Liver (tissue), 9 donors: ENCODE results near the gene GPR12. TPM values are rescaled to one million over a fixed set of nuclear protein-coding genes. Genes with fewer than 3 reads are reported as not detected.
"Not testable (repeated sequence)": the region's sequence is repeated elsewhere in the genome, so short reads cannot be mapped to it uniquely, and the experiment has no call there.

Experiments
- DNase-seq: peaks from one replicate; pipeline ENCODE4 v3.0.0-alpha.2; 2017; ENCODE audit warnings: low spot score
- H3K27ac ChIP-seq, 2 donors: one replicate each; pipeline ENCODE4 v1.7.0; 2013; ENCODE audit warnings: inconsistent platforms in 2 of 2, low read length in 2 of 2, control low read depth in 1 of 2, low read depth in 1 of 2, mild to moderate bottlenecking in 1 of 2
- H3K27me3 ChIP-seq, 4 donors: one replicate each; pipeline versions ENCODE4 v1.6.1 to v1.7.0; 2013; ENCODE audit warnings: low read length in 3 of 4, inconsistent platforms in 1 of 4, mild to moderate bottlenecking in 1 of 4, moderate library complexity in 1 of 4; ENCODE audit not compliant: control insufficient read depth in 4 of 4, insufficient read depth in 4 of 4
- H3K36me3 ChIP-seq, 4 donors: one replicate each; pipeline versions ENCODE4 v1.6.1 to v1.7.0; 2013; ENCODE audit warnings: low read length in 3 of 4, mild to moderate bottlenecking in 3 of 4, low read depth in 1 of 4, moderate library complexity in 1 of 4; ENCODE audit not compliant: control insufficient read depth in 4 of 4, insufficient read depth in 3 of 4
- H3K4me1 ChIP-seq, 4 donors: one replicate each; pipeline versions ENCODE4 v1.6.1 to v1.7.0; 2013; ENCODE audit warnings: low read length in 3 of 4, mild to moderate bottlenecking in 3 of 4, moderate library complexity in 1 of 4; ENCODE audit not compliant: control insufficient read depth in 4 of 4, insufficient read depth in 4 of 4
- H3K4me3 ChIP-seq, 3 donors: one replicate each; pipeline versions ENCODE4 v1.6.1 to v1.7.0; 2013; ENCODE audit warnings: low read length in 3 of 3, control low read depth in 1 of 3, low read depth in 1 of 3, mild to moderate bottlenecking in 1 of 3
- H3K9ac ChIP-seq, 2 donors: one replicate each; pipeline ENCODE4 v1.7.0; 2013; ENCODE audit warnings: low read length in 2 of 2, mild to moderate bottlenecking in 2 of 2, moderate library complexity in 2 of 2, control low read depth in 1 of 2, low read depth in 1 of 2
- H3K9me3 ChIP-seq, 4 donors: one replicate each; pipeline versions ENCODE4 v1.6.1 to v1.7.0; 2013; ENCODE audit warnings: low read length in 3 of 4; ENCODE audit not compliant: control insufficient read depth in 4 of 4
- EGR1 ChIP-seq, 2 donors: IDR thresholded peaks; 2 replicates each; pipeline ENCODE4 v1.6.1; 2016 to 2018; ENCODE audit warnings: antibody characterized with exemption in 2 of 2, low read depth in 2 of 2
- FOXA1 ChIP-seq: IDR thresholded peaks from 2 replicates; pipeline ENCODE4 v1.6.1; 2016; ENCODE audit warnings: antibody characterized with exemption
- HNF4A ChIP-seq, 2 donors: conservative IDR thresholded peaks; 2 replicates each; pipeline ENCODE4 v1.6.1; 2016; ENCODE audit warnings: antibody characterized with exemption in 2 of 2, mild to moderate bottlenecking in 2 of 2
- HNF4G ChIP-seq: IDR thresholded peaks from 2 replicates; pipeline ENCODE4 v1.6.1; 2016; ENCODE audit warnings: antibody characterized with exemption
- JUND ChIP-seq, 2 donors: IDR thresholded peaks; 2 replicates each; pipeline ENCODE4 v1.6.1; 2016; ENCODE audit warnings: antibody characterized with exemption in 2 of 2
- SP1 ChIP-seq: IDR thresholded peaks from 2 replicates; pipeline ENCODE4 v1.6.1; 2018; ENCODE audit warnings: antibody characterized with exemption, mild to moderate bottlenecking
- TAF1 ChIP-seq: conservative IDR thresholded peaks from 2 replicates; pipeline ENCODE4 v1.6.1; 2016; ENCODE audit warnings: antibody characterized with exemption, mild to moderate bottlenecking
- ZBTB33 ChIP-seq: IDR thresholded peaks from 2 replicates; pipeline ENCODE4 v1.6.1; 2016; ENCODE audit warnings: antibody characterized with exemption
- WGBS: extraction: QIAGEN DNeasy Blood & Tissue Kit; methylation state at CpG from one replicate; pipeline ENCODE4 v1.1.7; 2013; 5-methylcytosine and 5-hydroxymethylcytosine counted together
- polyA plus RNA-seq, 2 donors: library from polyadenylated mRNA; stranded (reverse) in 1 of 2; unstranded in 1 of 2; fragments of 200-250 nt in 1 of 2; fragments of >200 nt in 1 of 2; fragmentation: Nextera tagmentation in 1 of 2; extraction: Ambion mirVana in 1 of 2; gene quantifications; one replicate each; pipeline versions ENCODE4 v1.2.1 to v1.2.3, GENCODE V29; 2013 to 2015
- total RNA-seq, 2 donors: library from RNA; depleted of rRNA; stranded (reverse); fragments of >200 nt; gene quantifications; one replicate each; pipeline ENCODE4 v1.2.3, GENCODE V29; 2014
- TF ChIP-seq, protein P1 (sequence below): fragments of 150-350 bp; IDR thresholded peaks from 2 replicates; pipeline ENCODE4 v1.5.1; 2017; ENCODE audit warnings: improper control_type of control experiment, low read depth, low read length; ENCODE audit not compliant: missing input control
- TF ChIP-seq, protein P2 (sequence below): IDR thresholded peaks from 2 replicates; pipeline ENCODE4 v1.6.1; 2016; ENCODE audit warnings: antibody characterized with exemption, mild to moderate bottlenecking
- TF ChIP-seq, protein P3 (sequence below): IDR thresholded peaks from 2 replicates; pipeline ENCODE4 v1.6.1; 2016; ENCODE audit warnings: antibody characterized with exemption
- TF ChIP-seq, protein P4 (sequence below): IDR thresholded peaks from 2 replicates; pipeline ENCODE4 v1.6.1; 2016; ENCODE audit warnings: antibody characterized with exemption
- donor health status: healthy.
- donor health status: healthy.
- donor health status: healthy.
- donor health status: healthy.
- donor health status: healthy.

GPR12 gene
- total and polyA plus RNA-seq, 4 donors, result not detected

- Histone ChIP-seq H3K4me1 (no peaks in the 10 kb centered on the region), H3K9me3 (peaks cover 0 to 2% (median 0%) of the 10 kb centered on the region in 4 donors), H3K36me3 (no peaks in the 10 kb centered on the region), H3K27ac (no peak overlapping the region), H3K27me3 (peaks cover 0 to 13% (median 0%) of the 10 kb centered on the region in 4 donors), H3K4me3 (no peak overlapping the region), H3K9ac (no peak overlapping the region)
- TF ChIP-seq HNF4A (conservative IDR thresholded peaks at IDR 0.05), result no peak
- TF ChIP-seq TAF1, result no peak
- no peak for TF ChIP-seq FOXA1
- no peak for TF ChIP-seq JUND (IDR thresholded peaks at IDR 0.05)
- WGBS, result 80% methylated on average over 3 of the region's 3 CpGs
- DNase-seq, result no peak
Observed at GRCh38 chr13:26727122-26727521, 33.5 kb downstream of the GPR12 start.

DNA sequence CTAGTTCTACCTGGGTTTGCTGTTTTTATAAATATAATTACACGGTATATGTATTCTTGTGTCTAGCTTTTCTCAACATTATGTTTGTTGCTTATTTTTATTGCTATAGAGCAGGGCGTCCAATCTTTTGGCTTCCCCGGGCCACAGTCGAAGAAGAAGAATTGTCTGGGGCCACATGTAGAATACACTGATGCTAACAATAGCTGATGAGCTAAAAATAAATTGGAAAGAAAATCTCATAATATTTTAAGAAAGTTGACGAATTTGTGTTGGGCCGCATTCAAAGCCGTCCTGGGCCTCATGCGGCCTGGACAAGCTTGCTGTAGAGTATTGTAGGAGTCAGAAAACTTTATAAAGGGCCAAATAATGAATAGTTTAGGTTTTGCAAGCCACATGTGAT lies 33.9 kb downstream of the GPR12 start:
- no peak for DNase-seq
- Histone ChIP-seq H3K4me1 (no peaks in the 10 kb centered on the region), H3K9me3 (peaks cover 0 to 2% (median 0%) of the 10 kb centered on the region in 4 donors), H3K9ac (no peak overlapping the region), H3K27me3 (peaks cover 0 to 15% (median 0%) of the 10 kb centered on the region in 4 donors), H3K27ac (no peak overlapping the region), H3K4me3 (no peak overlapping the region), H3K36me3 (no peaks in the 10 kb centered on the region)
- 89% methylated on average over 8 of the region's 8 CpGs for WGBS
- TF ChIP-seq TAF1, result no peak
- no peak for TF ChIP-seq FOXA1
- no peak for TF ChIP-seq EGR1 (IDR thresholded peaks at IDR 0.05; ENCODE audit: low read depth in 2 of 2)
- TF ChIP-seq, protein P1, sequence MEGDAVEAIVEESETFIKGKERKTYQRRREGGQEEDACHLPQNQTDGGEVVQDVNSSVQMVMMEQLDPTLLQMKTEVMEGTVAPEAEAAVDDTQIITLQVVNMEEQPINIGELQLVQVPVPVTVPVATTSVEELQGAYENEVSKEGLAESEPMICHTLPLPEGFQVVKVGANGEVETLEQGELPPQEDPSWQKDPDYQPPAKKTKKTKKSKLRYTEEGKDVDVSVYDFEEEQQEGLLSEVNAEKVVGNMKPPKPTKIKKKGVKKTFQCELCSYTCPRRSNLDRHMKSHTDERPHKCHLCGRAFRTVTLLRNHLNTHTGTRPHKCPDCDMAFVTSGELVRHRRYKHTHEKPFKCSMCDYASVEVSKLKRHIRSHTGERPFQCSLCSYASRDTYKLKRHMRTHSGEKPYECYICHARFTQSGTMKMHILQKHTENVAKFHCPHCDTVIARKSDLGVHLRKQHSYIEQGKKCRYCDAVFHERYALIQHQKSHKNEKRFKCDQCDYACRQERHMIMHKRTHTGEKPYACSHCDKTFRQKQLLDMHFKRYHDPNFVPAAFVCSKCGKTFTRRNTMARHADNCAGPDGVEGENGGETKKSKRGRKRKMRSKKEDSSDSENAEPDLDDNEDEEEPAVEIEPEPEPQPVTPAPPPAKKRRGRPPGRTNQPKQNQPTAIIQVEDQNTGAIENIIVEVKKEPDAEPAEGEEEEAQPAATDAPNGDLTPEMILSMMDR, result no peak
- TF ChIP-seq HNF4G, result no peak
- TF ChIP-seq HNF4A (conservative IDR thresholded peaks at IDR 0.05), result no peak

DNA sequence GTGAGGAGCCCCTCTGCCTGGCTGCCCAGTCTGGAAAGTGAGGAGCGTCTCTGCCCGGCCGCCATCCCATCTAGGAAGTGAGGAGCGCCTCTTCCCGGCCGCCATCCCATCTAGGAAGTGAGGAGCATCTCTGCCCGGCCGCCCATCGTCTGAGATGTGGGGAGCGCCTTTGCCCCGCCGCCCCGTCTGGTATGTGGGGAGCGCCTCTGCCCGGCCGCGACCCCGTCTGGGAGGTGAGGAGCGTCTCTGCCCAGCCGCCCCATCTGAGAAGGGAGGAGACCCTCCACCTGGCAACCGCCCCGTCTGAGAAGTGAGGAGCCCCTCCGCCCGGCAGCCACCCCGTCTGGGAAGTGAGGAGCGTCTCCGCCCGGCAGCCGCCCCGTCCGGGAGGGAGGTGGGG lies 37.0 kb downstream of the GPR12 start:
- not testable (repeated sequence) for H3K36me3 ChIP-seq, H3K4me1 ChIP-seq, H3K4me3 ChIP-seq, H3K9ac ChIP-seq, DNase-seq, H3K9me3 ChIP-seq, H3K27ac ChIP-seq
- peaks cover 0 to 11% (median 0%) of the 10 kb centered on the region in 4 donors for H3K27me3 ChIP-seq
- WGBS, result 94% methylated on average over 14 of the region's 31 CpGs

DNA sequence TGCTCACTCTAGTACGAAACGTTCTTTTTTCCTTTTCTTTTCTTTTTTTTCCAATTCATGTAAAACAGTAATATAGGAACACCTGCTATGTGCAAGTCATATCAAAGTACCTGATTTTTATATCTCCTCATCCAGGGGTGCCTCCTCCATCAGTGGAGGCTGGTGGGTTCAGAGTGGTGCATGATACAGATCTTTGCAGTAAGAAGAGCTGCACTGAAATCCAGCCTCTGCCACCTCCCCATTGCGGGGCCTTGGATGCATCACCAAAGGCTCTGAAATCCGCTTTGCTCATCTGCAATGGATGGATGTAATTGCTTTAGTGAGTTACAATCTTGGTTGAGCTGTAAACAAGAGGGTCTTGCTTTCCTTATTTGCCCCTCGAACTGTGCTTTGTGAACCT lies 38.3 kb downstream of the GPR12 start:
- H3K4me3 ChIP-seq, result no peak overlapping the region
- H3K4me1 ChIP-seq, result no peaks in the 10 kb centered on the region
- no peak for DNase-seq
- 75% methylated on average over 5 of the region's 5 CpGs for WGBS
- H3K27ac ChIP-seq, result no peak overlapping the region
- peaks cover 0 to 13% (median 0%) of the 10 kb centered on the region in 4 donors for H3K27me3 ChIP-seq
- H3K9ac ChIP-seq, result no peak overlapping the region
- no peaks in the 10 kb centered on the region for H3K9me3 ChIP-seq
- H3K36me3 ChIP-seq, result no peaks in the 10 kb centered on the region
- TF ChIP-seq, protein P2, sequence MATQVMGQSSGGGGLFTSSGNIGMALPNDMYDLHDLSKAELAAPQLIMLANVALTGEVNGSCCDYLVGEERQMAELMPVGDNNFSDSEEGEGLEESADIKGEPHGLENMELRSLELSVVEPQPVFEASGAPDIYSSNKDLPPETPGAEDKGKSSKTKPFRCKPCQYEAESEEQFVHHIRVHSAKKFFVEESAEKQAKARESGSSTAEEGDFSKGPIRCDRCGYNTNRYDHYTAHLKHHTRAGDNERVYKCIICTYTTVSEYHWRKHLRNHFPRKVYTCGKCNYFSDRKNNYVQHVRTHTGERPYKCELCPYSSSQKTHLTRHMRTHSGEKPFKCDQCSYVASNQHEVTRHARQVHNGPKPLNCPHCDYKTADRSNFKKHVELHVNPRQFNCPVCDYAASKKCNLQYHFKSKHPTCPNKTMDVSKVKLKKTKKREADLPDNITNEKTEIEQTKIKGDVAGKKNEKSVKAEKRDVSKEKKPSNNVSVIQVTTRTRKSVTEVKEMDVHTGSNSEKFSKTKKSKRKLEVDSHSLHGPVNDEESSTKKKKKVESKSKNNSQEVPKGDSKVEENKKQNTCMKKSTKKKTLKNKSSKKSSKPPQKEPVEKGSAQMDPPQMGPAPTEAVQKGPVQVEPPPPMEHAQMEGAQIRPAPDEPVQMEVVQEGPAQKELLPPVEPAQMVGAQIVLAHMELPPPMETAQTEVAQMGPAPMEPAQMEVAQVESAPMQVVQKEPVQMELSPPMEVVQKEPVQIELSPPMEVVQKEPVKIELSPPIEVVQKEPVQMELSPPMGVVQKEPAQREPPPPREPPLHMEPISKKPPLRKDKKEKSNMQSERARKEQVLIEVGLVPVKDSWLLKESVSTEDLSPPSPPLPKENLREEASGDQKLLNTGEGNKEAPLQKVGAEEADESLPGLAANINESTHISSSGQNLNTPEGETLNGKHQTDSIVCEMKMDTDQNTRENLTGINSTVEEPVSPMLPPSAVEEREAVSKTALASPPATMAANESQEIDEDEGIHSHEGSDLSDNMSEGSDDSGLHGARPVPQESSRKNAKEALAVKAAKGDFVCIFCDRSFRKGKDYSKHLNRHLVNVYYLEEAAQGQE, result no peak
- TF ChIP-seq, protein P3, sequence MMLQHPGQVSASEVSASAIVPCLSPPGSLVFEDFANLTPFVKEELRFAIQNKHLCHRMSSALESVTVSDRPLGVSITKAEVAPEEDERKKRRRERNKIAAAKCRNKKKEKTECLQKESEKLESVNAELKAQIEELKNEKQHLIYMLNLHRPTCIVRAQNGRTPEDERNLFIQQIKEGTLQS, result no peak
- no peak for TF ChIP-seq SP1
- no peak for TF ChIP-seq ZBTB33
- TF ChIP-seq, protein P4, sequence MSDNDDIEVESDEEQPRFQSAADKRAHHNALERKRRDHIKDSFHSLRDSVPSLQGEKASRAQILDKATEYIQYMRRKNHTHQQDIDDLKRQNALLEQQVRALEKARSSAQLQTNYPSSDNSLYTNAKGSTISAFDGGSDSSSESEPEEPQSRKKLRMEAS, result no peak
- TF ChIP-seq TAF1, result no peak
- TF ChIP-seq, protein P1, result no peak
- TF ChIP-seq HNF4A (conservative IDR thresholded peaks at IDR 0.05), result no peak
- TF ChIP-seq EGR1 (IDR thresholded peaks at IDR 0.05; ENCODE audit: low read depth in 2 of 2), result no peak
- TF ChIP-seq HNF4G, result no peak
